GM21576 (cell line): ENCODE data around the gene MARK1.
"Not testable (repeated sequence)": the region's sequence is repeated elsewhere in the genome, so short reads cannot be mapped to it uniquely, and the experiment has no call there.

Experiments used
- ATAC-seq: cut with Tn5 transposase; IDR thresholded peaks from one replicate; pipeline ENCODE4 v1.9.1; 2021; ENCODE audit warnings: mild to moderate bottlenecking, moderate library complexity; ENCODE audit not compliant: unreplicated experiment

MARK1 gene

GRCh38 chr1:220605651-220606050 is 77.7 kb downstream of the MARK1 start:
- ATAC-seq: not testable (repeated sequence)

GRCh38 chr1:220611100-220611499 is 83.2 kb downstream of the MARK1 start:
- ATAC-seq: not testable (repeated sequence)

GRCh38 chr1:220616836-220617235 is 88.9 kb downstream of the MARK1 start:
- ATAC-seq: no peak

- no peak for ATAC-seq
Measured at GRCh38 chr1:220628431-220628830, 100.5 kb downstream of the MARK1 start.

GRCh38 chr1:220631238-220631815 is 103.4 kb downstream of the MARK1 start:
- no peak for ATAC-seq

- ATAC-seq: no peak
Measured at GRCh38 chr1:220637759-220638158, 109.8 kb downstream of the MARK1 start.

GRCh38 chr1:220642285-220642684 is 114.3 kb downstream of the MARK1 start:
- no peak for ATAC-seq

GRCh38 chr1:220652995-220653394 is 125.1 kb downstream of the MARK1 start:
- ATAC-seq: no peak

GRCh38 chr1:220655509-220655908 is 127.6 kb downstream of the MARK1 start:
- ATAC-seq: peak; percentile 95

GRCh38 chr1:220655961-220656740 is 128.2 kb downstream of the MARK1 start:
- no peak for ATAC-seq

GRCh38 chr1:220666349-220666748 is 138.4 kb downstream of the MARK1 start:
- no peak for ATAC-seq

GRCh38 chr1:220669005-220669404 is 141.1 kb downstream of the MARK1 start:
- no peak for ATAC-seq

GRCh38 chr1:220670365-220670764 is 142.4 kb downstream of the MARK1 start:
- no peak for ATAC-seq

- no peak for ATAC-seq
Measured at GRCh38 chr1:220673921-220674320, 146.0 kb downstream of the MARK1 start.

GRCh38 chr1:220677251-220677650 is 149.3 kb downstream of the MARK1 start:
- ATAC-seq: no peak

- ATAC-seq: peak; percentile 93
Measured at GRCh38 chr1:220680085-220680687, 152.2 kb downstream of the MARK1 start.

- ATAC-seq: no peak
Measured at GRCh38 chr1:220681220-220681880, 153.4 kb downstream of the MARK1 start.

GRCh38 chr1:220682901-220683576 is 155.1 kb downstream of the MARK1 start:
- no peak for ATAC-seq

GRCh38 chr1:220683716-220684115 is 155.8 kb downstream of the MARK1 start:
- not testable (repeated sequence) for ATAC-seq

GRCh38 chr1:220684890-220685289 is 157.0 kb downstream of the MARK1 start:
- no peak for ATAC-seq

- no peak for ATAC-seq
Measured at GRCh38 chr1:220685879-220686278, 157.9 kb downstream of the MARK1 start.
